Lower leg skin (tissue), 4 donors: ENCODE data around the gene SRP68. TPM values are rescaled to one million over a fixed set of nuclear protein-coding genes. Genes with fewer than 3 reads are reported as not detected.
A peak's percentile ranks its signal among the peaks of the same experiment; 100 is the strongest.

Experiments
- DNase-seq, 2 donors: peaks; one replicate each; pipeline ENCODE4 v3.0.0-alpha.2; 2019; ENCODE audit warnings: low spot score in 2 of 2
- H3K4me3 ChIP-seq: fragments of 200-600 bp; sonication (generic); 2 replicates; pipeline ENCODE4 v1.5.1; 2017; ENCODE audit warnings: mild to moderate bottlenecking, low read depth; ENCODE audit not compliant: poor library complexity, severe bottlenecking
- POLR2A ChIP-seq, 2 donors: fragments of 450-650 bp; IDR thresholded peaks; one replicate each; pipeline ENCODE4 v1.6.1; 2016 to 2017; ENCODE audit warnings: antibody characterized with exemption in 2 of 2, mild to moderate bottlenecking in 1 of 2, moderate library complexity in 1 of 2
- WGBS, 2 donors: methylation state at CpG; one replicate each; pipeline ENCODE4 v1.1.5; 2018; 5-methylcytosine and 5-hydroxymethylcytosine counted together
- intact Hi-C: fragments of 100-400 bp; cut with DNase I; formaldehyde crosslinking; loops from one replicate; pipeline ENCODE4 v1.15.0; 2023; ENCODE audit warnings: low total_unique reads
- total RNA-seq, 4 donors: library from RNA; depleted of rRNA; stranded (reverse); fragments of >200 nt; gene quantifications; one replicate each; pipeline ENCODE4 v1.1.0, GENCODE V29; 2016
- TF ChIP-seq, protein P1 (sequence below), 3 donors: fragments of 450-650 bp; IDR thresholded peaks; one replicate each; pipeline ENCODE4 v1.5.1; 2016; ENCODE audit warnings: antibody characterized with exemption in 3 of 3, mild to moderate bottlenecking in 3 of 3, moderate library complexity in 2 of 3

SRP68 gene
- total RNA-seq, 4 donors from 2014 or later = 67.2 to 76.5 (median 72.3) TPM

DNA sequence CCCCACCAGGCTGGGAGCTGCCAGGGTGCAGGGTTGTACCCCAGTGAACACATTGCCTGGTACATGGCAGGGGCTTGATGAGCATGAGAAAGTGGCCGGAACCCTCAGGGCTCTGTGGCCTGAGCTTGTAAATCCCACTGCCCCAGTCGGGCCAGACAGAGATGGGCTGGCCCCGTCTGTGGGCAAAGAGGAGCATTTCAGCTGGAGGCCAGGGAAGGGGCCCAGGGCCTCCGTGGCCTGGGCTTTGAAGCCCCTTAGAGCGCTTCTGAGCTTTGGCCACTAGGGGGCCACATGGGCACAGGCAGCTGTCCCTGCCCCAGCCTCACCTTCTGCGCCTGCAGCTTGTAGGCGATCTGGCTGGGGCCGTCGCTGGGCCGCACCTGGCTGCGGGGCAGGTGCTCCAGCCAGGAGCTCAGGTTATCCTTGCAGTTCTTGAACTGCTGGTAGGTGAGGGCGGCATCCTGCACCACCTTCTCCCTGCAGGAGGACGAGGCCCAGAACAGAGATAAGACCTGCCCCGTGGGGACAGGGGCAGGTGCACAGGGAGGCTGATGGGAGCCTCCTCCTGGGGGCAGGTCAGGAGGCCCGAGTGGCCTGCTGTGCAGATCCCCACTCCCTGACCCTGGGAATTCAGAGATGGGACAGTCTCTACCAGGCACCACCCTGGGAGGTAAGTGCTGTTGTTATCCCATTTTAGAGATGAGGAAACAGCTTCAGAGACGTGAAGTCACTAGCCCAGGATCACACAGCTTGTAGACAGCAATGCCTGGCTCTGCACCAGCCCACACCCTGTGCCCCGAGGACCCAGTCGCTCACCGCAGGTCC is 58.0 kb downstream of the SRP68 start:
- TF ChIP-seq, protein P1, sequence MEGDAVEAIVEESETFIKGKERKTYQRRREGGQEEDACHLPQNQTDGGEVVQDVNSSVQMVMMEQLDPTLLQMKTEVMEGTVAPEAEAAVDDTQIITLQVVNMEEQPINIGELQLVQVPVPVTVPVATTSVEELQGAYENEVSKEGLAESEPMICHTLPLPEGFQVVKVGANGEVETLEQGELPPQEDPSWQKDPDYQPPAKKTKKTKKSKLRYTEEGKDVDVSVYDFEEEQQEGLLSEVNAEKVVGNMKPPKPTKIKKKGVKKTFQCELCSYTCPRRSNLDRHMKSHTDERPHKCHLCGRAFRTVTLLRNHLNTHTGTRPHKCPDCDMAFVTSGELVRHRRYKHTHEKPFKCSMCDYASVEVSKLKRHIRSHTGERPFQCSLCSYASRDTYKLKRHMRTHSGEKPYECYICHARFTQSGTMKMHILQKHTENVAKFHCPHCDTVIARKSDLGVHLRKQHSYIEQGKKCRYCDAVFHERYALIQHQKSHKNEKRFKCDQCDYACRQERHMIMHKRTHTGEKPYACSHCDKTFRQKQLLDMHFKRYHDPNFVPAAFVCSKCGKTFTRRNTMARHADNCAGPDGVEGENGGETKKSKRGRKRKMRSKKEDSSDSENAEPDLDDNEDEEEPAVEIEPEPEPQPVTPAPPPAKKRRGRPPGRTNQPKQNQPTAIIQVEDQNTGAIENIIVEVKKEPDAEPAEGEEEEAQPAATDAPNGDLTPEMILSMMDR (IDR thresholded peaks at IDR 0.05) = peak in 2 of 3 donors; percentile 84 to 86
- no peak for TF ChIP-seq POLR2A (IDR thresholded peaks at IDR 0.05)
- intact Hi-C loops = loop anchor here (5.0 kb wide), 1 partner anchor 48 kb away; no protein-coding TSS in a partner anchor
- WGBS, 2 donors = 29 to 48% methylated on average over 9 to 10 of the region's 19 CpGs
- H3K4me3 ChIP-seq = no peak overlapping the region
- DNase-seq = peak in 1 of 2 donors; percentile 33

DNA sequence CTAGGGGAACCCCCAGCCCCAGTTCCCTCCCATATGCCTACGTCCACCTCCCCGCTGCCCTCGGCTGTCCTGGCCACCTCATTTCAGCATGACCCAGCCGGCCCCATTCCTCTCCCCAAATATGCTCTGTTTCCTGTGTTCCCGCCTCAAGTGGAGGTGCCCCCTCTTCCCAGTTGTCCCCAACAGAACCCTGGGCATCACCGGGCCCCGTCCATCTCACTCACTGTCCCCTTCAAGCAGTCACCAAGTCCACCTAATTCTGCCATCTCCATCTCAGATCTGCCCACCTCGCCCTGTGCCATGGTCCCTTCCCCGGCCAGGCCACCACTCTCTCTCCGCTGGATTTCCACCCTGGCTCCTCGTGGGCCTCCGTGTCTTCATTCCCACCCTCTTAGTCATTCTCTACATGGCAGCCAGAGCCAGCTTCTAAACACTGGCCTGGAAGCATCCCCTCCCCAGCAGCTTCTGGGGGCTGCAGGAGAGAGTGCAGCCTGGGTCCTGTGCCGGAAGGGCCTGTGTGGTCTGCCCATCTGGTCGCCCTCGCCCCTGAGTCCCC is 58.9 kb downstream of the SRP68 start:
- TF ChIP-seq POLR2A (IDR thresholded peaks at IDR 0.05) = no peak
- TF ChIP-seq, protein P1 (IDR thresholded peaks at IDR 0.05) = no peak
- 83 to 85% methylated on average over 15 of the region's 15 CpGs for WGBS, 2 donors
- no peak overlapping the region for H3K4me3 ChIP-seq
- DNase-seq = no peak
- intact Hi-C loops = loop anchor here (5.0 kb wide), 1 partner anchor 49 kb away; no protein-coding TSS in a partner anchor

DNA sequence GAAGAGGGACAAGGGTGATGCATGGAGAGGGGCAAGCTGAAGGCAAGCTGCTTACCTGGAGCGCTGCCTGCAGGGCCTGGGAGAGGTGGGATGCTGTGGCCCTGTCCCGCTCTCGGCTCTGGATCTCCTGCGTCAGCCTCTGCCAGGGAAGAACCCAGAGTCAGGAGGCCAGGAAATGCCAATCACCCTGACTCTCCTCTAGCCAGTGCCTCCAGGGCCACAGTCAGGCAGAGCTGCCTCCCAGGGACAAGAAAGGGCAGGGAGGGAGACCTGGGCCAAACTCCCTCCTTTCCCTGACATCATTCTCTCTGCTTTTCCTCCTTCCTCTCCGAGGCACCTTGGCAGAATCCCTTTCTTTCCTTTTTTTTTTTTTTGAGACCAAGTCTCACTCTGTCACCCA is 60.4 kb downstream of the SRP68 start:
- TF ChIP-seq, protein P1 (IDR thresholded peaks at IDR 0.05) = no peak
- no peak for TF ChIP-seq POLR2A (IDR thresholded peaks at IDR 0.05)
- intact Hi-C loops = loop anchor here (5.0 kb wide), 1 partner anchor 50 kb away; no protein-coding TSS in a partner anchor
- WGBS, 2 donors = 76 to 80% methylated on average over 5 of the region's 5 CpGs
- no peak overlapping the region for H3K4me3 ChIP-seq
- no peak for DNase-seq

DNA sequence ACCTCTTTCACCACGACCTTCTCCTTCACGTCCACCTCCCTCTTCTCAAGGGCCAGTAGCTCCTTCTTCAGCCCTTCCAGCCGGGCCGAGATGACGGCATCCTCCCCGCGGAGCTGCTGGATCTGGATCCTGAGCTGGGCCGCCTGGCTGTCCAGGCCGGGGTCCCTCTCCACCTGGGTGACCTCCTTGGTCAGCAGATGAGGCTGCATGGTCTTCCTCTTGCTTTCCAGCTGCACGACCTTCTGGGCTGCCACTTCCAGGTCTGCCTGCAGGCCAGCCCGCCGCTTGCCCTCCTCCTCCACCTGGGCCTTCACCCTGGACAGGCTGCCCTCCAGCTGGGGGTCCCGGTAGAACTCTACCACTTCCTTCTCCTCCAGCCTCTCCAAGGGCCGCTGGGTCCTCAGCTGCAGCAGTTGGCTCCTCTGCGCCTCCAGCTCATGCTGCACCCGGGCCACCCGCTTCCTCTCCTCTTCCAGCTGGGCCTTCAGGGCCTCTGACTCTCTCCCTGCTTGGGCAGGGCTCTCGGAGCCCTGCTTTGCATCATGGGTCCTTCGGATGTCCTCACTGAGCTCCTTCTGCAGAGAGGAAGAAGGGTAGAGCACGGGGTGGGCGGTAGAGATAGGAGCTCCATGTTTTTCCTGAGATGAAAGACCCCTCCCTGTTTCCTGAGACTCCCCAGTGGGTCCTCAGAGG is 62.2 kb downstream of the SRP68 start:
- H3K4me3 ChIP-seq = no peak overlapping the region
- 89 to 91% methylated on average over 21 of the region's 21 CpGs for WGBS, 2 donors
- DNase-seq = no peak
- TF ChIP-seq, protein P1 (IDR thresholded peaks at IDR 0.05) = no peak
- no peak for TF ChIP-seq POLR2A (IDR thresholded peaks at IDR 0.05)
- intact Hi-C loops = loop anchor here (5.0 kb wide), 2 partner anchors 52 to 103 kb away; no protein-coding TSS in a partner anchor

DNA sequence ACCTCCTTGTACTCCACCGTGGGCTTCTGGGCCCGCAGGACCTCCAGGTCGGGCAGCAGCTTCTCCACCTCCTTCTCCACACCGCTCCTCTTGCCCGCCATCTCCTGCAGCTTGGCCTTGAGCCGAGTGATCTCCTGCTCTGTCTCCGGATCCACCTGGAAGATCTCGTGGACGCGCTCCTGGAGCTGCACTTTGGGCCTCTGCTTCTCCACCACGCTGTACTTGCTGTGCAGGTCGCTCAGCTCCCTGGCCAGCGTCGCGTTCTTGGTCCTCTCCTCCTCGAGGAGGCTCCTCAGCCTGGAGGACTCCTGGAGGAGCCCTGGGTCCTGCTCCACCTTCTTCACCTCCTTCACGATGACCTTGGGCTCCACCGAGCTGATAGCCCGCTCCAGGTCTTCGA is 62.9 kb downstream of the SRP68 start:
- intact Hi-C loops = loop anchor here (5.0 kb wide), 1 partner anchor 102 kb away; no protein-coding TSS in a partner anchor
- 95% methylated on average over 20 of the region's 20 CpGs for WGBS, 2 donors
- DNase-seq = no peak
- TF ChIP-seq, protein P1 (IDR thresholded peaks at IDR 0.05) = no peak
- no peak for TF ChIP-seq POLR2A (IDR thresholded peaks at IDR 0.05)
- H3K4me3 ChIP-seq = no peak overlapping the region
